Loucy (cell line): ENCODE results near the gene FBLIM1.

Experiments
- CTCF ChIP-seq: fragments of 200-600 bp; sonication (generic); conservative IDR thresholded peaks from 2 replicates; pipeline ENCODE4 v1.5.1; 2014; ENCODE audit warnings: mild to moderate bottlenecking, antibody characterized with exemption, low read length
- EZH2phosphoT487 ChIP-seq: fragments of 200-600 bp; IDR thresholded peaks from 2 replicates; pipeline ENCODE4 v1.6.1; 2018; ENCODE audit warnings: antibody characterized with exemption, mild to moderate bottlenecking, moderate library complexity, borderline replicate concordance

GRCh38 chr1:15726508-15726907 lies 32.1 kb upstream of the FBLIM1 start:
- TF ChIP-seq CTCF (no peak), EZH2phosphoT487 (no peak)
